Measurements from ENCODE around the gene REC114.

DNA sequence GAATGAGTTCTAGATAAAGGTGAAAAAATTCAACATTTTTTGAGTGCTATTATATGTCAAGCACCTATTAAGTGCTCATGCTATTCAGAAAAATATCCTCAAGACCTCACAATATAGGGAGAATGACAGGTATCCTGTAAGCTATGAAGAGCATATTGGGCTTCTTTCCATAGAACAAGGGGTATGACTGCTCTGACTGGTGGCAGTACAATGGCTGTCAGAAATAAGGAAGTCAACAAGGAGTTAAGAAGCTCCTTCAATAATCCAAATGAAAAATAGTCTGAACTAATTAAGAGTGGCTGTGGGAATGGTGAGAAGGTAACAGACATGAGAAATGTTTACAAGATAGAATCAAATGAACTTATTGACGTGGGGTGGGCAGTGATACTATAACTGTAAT, 165.5 kb downstream of the REC114 start:
- no peak for TF ChIP-seq POLR2A (IDR thresholded peaks at IDR 0.05)
- TF ChIP-seq, protein P1, sequence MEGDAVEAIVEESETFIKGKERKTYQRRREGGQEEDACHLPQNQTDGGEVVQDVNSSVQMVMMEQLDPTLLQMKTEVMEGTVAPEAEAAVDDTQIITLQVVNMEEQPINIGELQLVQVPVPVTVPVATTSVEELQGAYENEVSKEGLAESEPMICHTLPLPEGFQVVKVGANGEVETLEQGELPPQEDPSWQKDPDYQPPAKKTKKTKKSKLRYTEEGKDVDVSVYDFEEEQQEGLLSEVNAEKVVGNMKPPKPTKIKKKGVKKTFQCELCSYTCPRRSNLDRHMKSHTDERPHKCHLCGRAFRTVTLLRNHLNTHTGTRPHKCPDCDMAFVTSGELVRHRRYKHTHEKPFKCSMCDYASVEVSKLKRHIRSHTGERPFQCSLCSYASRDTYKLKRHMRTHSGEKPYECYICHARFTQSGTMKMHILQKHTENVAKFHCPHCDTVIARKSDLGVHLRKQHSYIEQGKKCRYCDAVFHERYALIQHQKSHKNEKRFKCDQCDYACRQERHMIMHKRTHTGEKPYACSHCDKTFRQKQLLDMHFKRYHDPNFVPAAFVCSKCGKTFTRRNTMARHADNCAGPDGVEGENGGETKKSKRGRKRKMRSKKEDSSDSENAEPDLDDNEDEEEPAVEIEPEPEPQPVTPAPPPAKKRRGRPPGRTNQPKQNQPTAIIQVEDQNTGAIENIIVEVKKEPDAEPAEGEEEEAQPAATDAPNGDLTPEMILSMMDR (IDR thresholded peaks at IDR 0.05) = no peak
